ENCODE results near the gene ENTR1. TPM values are rescaled to one million over a fixed set of nuclear protein-coding genes. Genes with fewer than 3 reads are reported as not detected.
"Not testable (repeated sequence)": the region's sequence is repeated elsewhere in the genome, so short reads cannot be mapped to it uniquely, and the experiment has no call there.

ENTR1 gene
- total and polyA plus RNA-seq, 2 donors (not counting 1 experiment from before 2014, with no cell fraction given), result 77.7 to 86.3 TPM

- no peaks in the 10 kb centered on the region for H3K9me3 ChIP-seq (ENCODE audit: control extremely low read depth in 1 of 3, control insufficient read depth in 2 of 3, insufficient read depth in 1 of 3, low read length in 2 of 3)
- 92% methylated on average over 21 of the region's 21 CpGs for WGBS (ENCODE audit: insufficient coverage)
- POLR2A ChIA-PET, result no interaction called here
Observed at GRCh38 chr9:136429075-136429628, 18.7 kb upstream of the ENTR1 start.

DNA sequence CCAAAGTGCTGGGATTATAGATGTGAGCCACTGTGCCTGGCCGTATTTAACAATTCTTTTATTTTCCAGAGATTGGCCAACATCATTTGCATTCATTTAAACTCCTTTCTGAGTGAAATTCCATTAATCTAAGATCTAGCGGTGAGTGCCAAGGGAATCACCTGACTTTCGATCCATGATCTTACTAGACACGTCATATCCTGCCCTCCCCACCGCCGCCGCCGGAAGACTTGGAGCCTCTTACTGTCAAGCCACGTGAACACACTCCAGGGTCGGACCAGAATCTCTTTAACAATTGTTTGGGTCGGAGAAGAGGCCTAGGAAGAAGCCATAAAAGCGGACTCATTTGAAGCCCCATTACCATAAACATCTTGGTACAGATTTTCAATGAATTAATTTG lies 16.4 kb upstream of the ENTR1 start:
- H3K9ac ChIP-seq (ENCODE audit: low read length), result no peak overlapping the region
- H3K4me2 ChIP-seq (replicated peaks; ENCODE audit: low read depth, low read length, poor library complexity, severe bottlenecking), result no peak overlapping the region
- intact Hi-C loops (cut with micrococcal nuclease), result no loop called here
- Mint-ChIP-seq H3K4me1 (no peaks in the 10 kb centered on the region), H3K4me3 (no peak overlapping the region), H3K27ac (no peak overlapping the region), H3K27me3 (no peaks in the 10 kb centered on the region), H3K9me3 (ENCODE audit: insufficient read depth) (no peaks in the 10 kb centered on the region)
- H3K27me3 ChIP-seq (replicated peaks in 1 of 4; ENCODE audit: control extremely low read depth in 1 of 4, control insufficient read depth in 3 of 4, insufficient read depth in 4 of 4, low read length in 3 of 4), result no peaks in the 10 kb centered on the region
- TF ChIP-seq, protein P1, sequence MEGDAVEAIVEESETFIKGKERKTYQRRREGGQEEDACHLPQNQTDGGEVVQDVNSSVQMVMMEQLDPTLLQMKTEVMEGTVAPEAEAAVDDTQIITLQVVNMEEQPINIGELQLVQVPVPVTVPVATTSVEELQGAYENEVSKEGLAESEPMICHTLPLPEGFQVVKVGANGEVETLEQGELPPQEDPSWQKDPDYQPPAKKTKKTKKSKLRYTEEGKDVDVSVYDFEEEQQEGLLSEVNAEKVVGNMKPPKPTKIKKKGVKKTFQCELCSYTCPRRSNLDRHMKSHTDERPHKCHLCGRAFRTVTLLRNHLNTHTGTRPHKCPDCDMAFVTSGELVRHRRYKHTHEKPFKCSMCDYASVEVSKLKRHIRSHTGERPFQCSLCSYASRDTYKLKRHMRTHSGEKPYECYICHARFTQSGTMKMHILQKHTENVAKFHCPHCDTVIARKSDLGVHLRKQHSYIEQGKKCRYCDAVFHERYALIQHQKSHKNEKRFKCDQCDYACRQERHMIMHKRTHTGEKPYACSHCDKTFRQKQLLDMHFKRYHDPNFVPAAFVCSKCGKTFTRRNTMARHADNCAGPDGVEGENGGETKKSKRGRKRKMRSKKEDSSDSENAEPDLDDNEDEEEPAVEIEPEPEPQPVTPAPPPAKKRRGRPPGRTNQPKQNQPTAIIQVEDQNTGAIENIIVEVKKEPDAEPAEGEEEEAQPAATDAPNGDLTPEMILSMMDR (IDR thresholded peaks at IDR 0.05), result no peak
- TF ChIP-seq EZH2 (IDR thresholded peaks at IDR 0.05; ENCODE audit: borderline replicate concordance, insufficient read depth, low read depth, low read length, poor library complexity, severe bottlenecking), result no peak
- H3K4me3 ChIP-seq (ENCODE audit: control extremely low read depth in 1 of 5, extremely low read depth in 1 of 5, insufficient read depth in 1 of 5, low read depth in 2 of 5, low read length in 4 of 5), result no peak overlapping the region
- ATAC-seq (ENCODE audit: low read depth) (no peak), DNase-seq (no peak)
- CTCF ChIA-PET, result no interaction called here
- H3K79me2 ChIP-seq (ENCODE audit: control insufficient read depth, insufficient read depth, low read length), result no peaks in the 10 kb centered on the region
- 97% methylated on average over 10 of the region's 12 CpGs for WGBS (ENCODE audit: insufficient coverage)
- H2AFZ ChIP-seq (ENCODE audit: insufficient read depth, low read depth, low read length, poor library complexity, severe bottlenecking), result no peak overlapping the region
- H3K27ac ChIP-seq (ENCODE audit: low read length in 2 of 2), result no peak overlapping the region
- no peaks in the 10 kb centered on the region for H4K20me1 ChIP-seq (ENCODE audit: control insufficient read depth, insufficient read depth, low read length, poor library complexity, severe bottlenecking)
- H3K4me1 ChIP-seq (ENCODE audit: control insufficient read depth in 2 of 2, insufficient read depth in 2 of 2, low read length in 2 of 2), result no peaks in the 10 kb centered on the region
- POLR2A ChIA-PET, result interaction anchor here (0.7 kb wide), 1 partner anchor 12 kb away, joined by 7 read pairs; no protein-coding TSS in a partner anchor
- H3K36me3 ChIP-seq (replicated peaks in 1 of 2; ENCODE audit: control extremely low read depth in 1 of 2, control insufficient read depth in 1 of 2, extremely low read depth in 1 of 2, insufficient read depth in 2 of 2, low read length in 1 of 2), result peaks cover 0 to 46% of the 10 kb centered on the region in 2 experiments
- no peaks in the 10 kb centered on the region for H3K9me3 ChIP-seq (ENCODE audit: control extremely low read depth in 1 of 3, control insufficient read depth in 2 of 3, insufficient read depth in 1 of 3, low read length in 2 of 3)

More at GRCh38 chr9:136429075-136429628, 18.7 kb upstream of the ENTR1 start:
- H3K4me3 ChIP-seq (ENCODE audit: control extremely low read depth in 1 of 5, extremely low read depth in 1 of 5, insufficient read depth in 1 of 5, low read depth in 2 of 5, low read length in 4 of 5), result no peak overlapping the region
- intact Hi-C loops (cut with micrococcal nuclease), result no loop called here
- H3K27ac ChIP-seq (ENCODE audit: low read length in 2 of 2), result no peak overlapping the region
- H3K36me3 ChIP-seq (replicated peaks in 1 of 2; ENCODE audit: control extremely low read depth in 1 of 2, control insufficient read depth in 1 of 2, extremely low read depth in 1 of 2, insufficient read depth in 2 of 2, low read length in 1 of 2), result peaks cover 0 to 31% of the 10 kb centered on the region in 2 experiments
- Mint-ChIP-seq H3K9me3 (ENCODE audit: insufficient read depth) (no peaks in the 10 kb centered on the region), H3K27ac (no peak overlapping the region), H3K27me3 (no peaks in the 10 kb centered on the region), H3K4me3 (no peak overlapping the region), H3K4me1 (no peaks in the 10 kb centered on the region)
- peaks cover 4% of the 10 kb centered on the region for H3K79me2 ChIP-seq (ENCODE audit: control insufficient read depth, insufficient read depth, low read length)
- no peak for TF ChIP-seq EZH2 (IDR thresholded peaks at IDR 0.05; ENCODE audit: borderline replicate concordance, insufficient read depth, low read depth, low read length, poor library complexity, severe bottlenecking)
- TF ChIP-seq, protein P1 (IDR thresholded peaks at IDR 0.05), result no peak
- ATAC-seq (ENCODE audit: low read depth) (no peak), DNase-seq (no peak)
- H2AFZ ChIP-seq (ENCODE audit: insufficient read depth, low read depth, low read length, poor library complexity, severe bottlenecking), result no peak overlapping the region
- CTCF ChIA-PET, result no interaction called here
- H3K9ac ChIP-seq (ENCODE audit: low read length), result no peak overlapping the region
- no peak overlapping the region for H3K4me2 ChIP-seq (replicated peaks; ENCODE audit: low read depth, low read length, poor library complexity, severe bottlenecking)
- no peaks in the 10 kb centered on the region for H3K4me1 ChIP-seq (ENCODE audit: control insufficient read depth in 2 of 2, insufficient read depth in 2 of 2, low read length in 2 of 2)
- H3K27me3 ChIP-seq (replicated peaks in 1 of 4; ENCODE audit: control extremely low read depth in 1 of 4, control insufficient read depth in 3 of 4, insufficient read depth in 4 of 4, low read length in 3 of 4), result no peaks in the 10 kb centered on the region
- H4K20me1 ChIP-seq (ENCODE audit: control insufficient read depth, insufficient read depth, low read length, poor library complexity, severe bottlenecking), result peaks cover 18% of the 10 kb centered on the region

GRCh38 chr9:136425367-136425766 lies 15.0 kb upstream of the ENTR1 start:
- H3K9me3 Mint-ChIP-seq (ENCODE audit: insufficient read depth); DNase-seq; H3K4me3 ChIP-seq (ENCODE audit: control extremely low read depth in 1 of 5, extremely low read depth in 1 of 5, insufficient read depth in 1 of 5, low read depth in 2 of 5, low read length in 4 of 5); H3K4me3 Mint-ChIP-seq; H3K27me3 ChIP-seq (replicated peaks in 1 of 4; ENCODE audit: control extremely low read depth in 1 of 4, control insufficient read depth in 3 of 4, insufficient read depth in 4 of 4, low read length in 3 of 4); H3K4me1 Mint-ChIP-seq; H3K79me2 ChIP-seq (ENCODE audit: control insufficient read depth, insufficient read depth, low read length); H3K27ac ChIP-seq (ENCODE audit: low read length in 2 of 2); H4K20me1 ChIP-seq (ENCODE audit: control insufficient read depth, insufficient read depth, low read length, poor library complexity, severe bottlenecking); intact Hi-C loops (cut with micrococcal nuclease); H3K27ac Mint-ChIP-seq; H3K4me2 ChIP-seq (replicated peaks; ENCODE audit: low read depth, low read length, poor library complexity, severe bottlenecking); H3K9ac ChIP-seq (ENCODE audit: low read length); H3K27me3 Mint-ChIP-seq; H3K4me1 ChIP-seq (ENCODE audit: control insufficient read depth in 2 of 2, insufficient read depth in 2 of 2, low read length in 2 of 2); H3K9me3 ChIP-seq (ENCODE audit: control extremely low read depth in 1 of 3, control insufficient read depth in 2 of 3, insufficient read depth in 1 of 3, low read length in 2 of 3); ATAC-seq (ENCODE audit: low read depth); H2AFZ ChIP-seq (ENCODE audit: insufficient read depth, low read depth, low read length, poor library complexity, severe bottlenecking); POLR2A ChIA-PET: not testable (repeated sequence)
- CTCF ChIA-PET, result interaction anchor here (2.0 kb wide), 1 partner anchor 61 kb away, joined by 4 read pairs; no protein-coding TSS in a partner anchor
- WGBS (ENCODE audit: insufficient coverage), result 89% methylated on average over 7 of the region's 7 CpGs
- H3K36me3 ChIP-seq (replicated peaks in 1 of 2; ENCODE audit: control extremely low read depth in 1 of 2, control insufficient read depth in 1 of 2, extremely low read depth in 1 of 2, insufficient read depth in 2 of 2, low read length in 1 of 2), result peaks cover 0 to 52% of the 10 kb centered on the region in 2 experiments

All from B cell (primary cell).